ENCODE data around the gene USP17L29. TPM values are rescaled to one million over a fixed set of nuclear protein-coding genes. Genes with fewer than 3 reads are reported as not detected.
"Not testable (repeated sequence)": the region's sequence is repeated elsewhere in the genome, so short reads cannot be mapped to it uniquely, and the experiment has no call there.

Gene USP17L29
- total RNA-seq, 1 donor from 2014 or later: not detected

DNA sequence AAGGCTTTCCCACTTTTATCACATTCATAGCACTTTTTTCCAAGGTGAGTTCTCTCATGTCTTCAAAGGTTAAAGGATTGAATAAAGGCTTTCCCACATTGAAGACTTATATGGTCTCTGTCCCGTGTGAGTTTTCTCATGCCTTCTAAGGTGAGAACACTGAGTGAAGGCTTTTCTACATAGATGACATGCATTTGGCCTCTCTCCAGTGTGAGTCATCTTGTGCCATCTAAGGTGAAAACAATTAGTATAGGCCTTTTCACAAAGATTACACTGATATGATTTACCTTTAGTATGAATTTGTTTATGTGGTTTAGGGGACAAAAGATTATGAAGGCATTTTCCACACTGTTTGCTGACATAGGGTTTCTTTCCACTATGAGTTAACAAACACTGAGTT is 30.7 kb downstream of the USP17L29 start:
- FAIRE-seq: no peak
- Histone ChIP-seq H3K27me3 (ENCODE audit: control insufficient read depth, insufficient read depth, low read length) (no peaks in the 10 kb centered on the region), H3K4me3 (ENCODE audit: low read depth, low read length) (no peak overlapping the region), H3K36me3 (ENCODE audit: control insufficient read depth, insufficient read depth, low read length) (no peaks in the 10 kb centered on the region)
- TF ChIP-seq CTCF (IDR thresholded peaks at IDR 0.05; ENCODE audit: insufficient read depth, low read length, severe bottlenecking): no peak
- DNase-seq (ENCODE audit: low read depth): peak; percentile 50

DNA sequence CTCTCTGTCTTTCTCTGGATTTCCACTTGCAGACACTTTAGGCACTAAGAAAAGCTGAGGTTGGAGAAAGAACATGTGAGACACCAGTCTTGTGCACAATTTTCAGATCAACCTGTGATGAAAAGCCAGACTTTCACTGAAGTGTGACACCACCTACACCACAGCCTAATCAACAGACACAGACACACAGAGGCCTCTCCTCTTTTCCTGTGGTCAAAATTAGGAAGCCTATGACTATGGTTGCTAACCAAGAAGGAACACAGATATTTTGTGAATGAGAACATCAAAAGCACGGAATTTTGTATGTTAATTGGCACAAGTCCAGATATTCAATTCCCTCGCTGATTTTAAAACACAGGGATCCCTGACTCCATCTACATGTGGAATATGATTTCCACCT is 35.6 kb downstream of the USP17L29 start:
- H3K4me3 ChIP-seq (ENCODE audit: low read depth, low read length); H3K36me3 ChIP-seq (ENCODE audit: control insufficient read depth, insufficient read depth, low read length); DNase-seq (ENCODE audit: low read depth); FAIRE-seq; H3K27me3 ChIP-seq (ENCODE audit: control insufficient read depth, insufficient read depth, low read length): not testable (repeated sequence)

Other genes starting within 250 kb of the USP17L29 start
- gene FAM90A26, start 183.2 kb upstream of the USP17L29 start, total RNA-seq: not detected in 2 replicates
- gene USP17L10, start 143.0 kb upstream of the USP17L29 start, total RNA-seq: not detected in 2 replicates
- gene USP17L11, start 138.2 kb upstream of the USP17L29 start, total RNA-seq: not detected in 2 replicates
- gene USP17L12, start 133.5 kb upstream of the USP17L29 start, total RNA-seq: not detected in 2 replicates
- gene USP17L13, start 128.7 kb upstream of the USP17L29 start, total RNA-seq: not detected in 2 replicates
- gene USP17L15, start 119.3 kb upstream of the USP17L29 start, total RNA-seq: not detected in 2 replicates
- gene USP17L17, start 109.8 kb upstream of the USP17L29 start, total RNA-seq: not detected in 2 replicates
- not detected in 2 replicates for gene USP17L18, start 105.0 kb upstream of the USP17L29 start, total RNA-seq
- not detected in 2 replicates for gene USP17L19, start 100.3 kb upstream of the USP17L29 start, total RNA-seq
- not detected in 2 replicates for gene USP17L20, start 95.5 kb upstream of the USP17L29 start, total RNA-seq
- gene USP17L21, start 90.8 kb upstream of the USP17L29 start, total RNA-seq: not detected in 2 replicates
- not detected in 2 replicates for gene USP17L22, start 86.0 kb upstream of the USP17L29 start, total RNA-seq
- not detected in 2 replicates for gene USP17L24, start 28.5 kb upstream of the USP17L29 start, total RNA-seq
- not detected in 2 replicates for gene USP17L25, start 23.7 kb upstream of the USP17L29 start, total RNA-seq
- not detected in 2 replicates for gene USP17L26, start 19.0 kb upstream of the USP17L29 start, total RNA-seq
- gene USP17L5, start 14.2 kb upstream of the USP17L29 start, total RNA-seq: not detected in 2 replicates
- gene USP17L27, start 9.5 kb upstream of the USP17L29 start, total RNA-seq: not detected in 2 replicates
- not detected in 2 replicates for gene USP17L28, start 4.7 kb upstream of the USP17L29 start, total RNA-seq
- gene USP17L30, start 9.5 kb downstream of the USP17L29 start, total RNA-seq: not detected in 2 replicates
- not detected in 2 replicates for gene DEFB131A, start 90.8 kb downstream of the USP17L29 start, total RNA-seq

Measured in bronchial epithelial cell (primary cell).